CD4-positive, alpha-beta T cell treated with Interleukin-21 for 1 hour (primary cell): ENCODE measurements around the gene WHRN.

Experiments used
- DNase-seq: peaks from one replicate; pipeline ENCODE4 v3.0.0-alpha.2; 2020

Gene WHRN

GRCh38 chr9:114375386-114376175, 129.7 kb downstream of the WHRN start:
- no peak for DNase-seq

GRCh38 chr9:114374936-114375335, 130.3 kb downstream of the WHRN start:
- no peak for DNase-seq

- DNase-seq: no peak
Measured at GRCh38 chr9:114373960-114374730, 131.1 kb downstream of the WHRN start.

GRCh38 chr9:114372921-114373448, 132.3 kb downstream of the WHRN start:
- peak; percentile 89 for DNase-seq

- DNase-seq: peak; percentile 72
Measured at GRCh38 chr9:114371973-114372917, 133.0 kb downstream of the WHRN start.

GRCh38 chr9:114371343-114371944, 133.8 kb downstream of the WHRN start:
- DNase-seq: no peak

GRCh38 chr9:114370968-114371320, 134.3 kb downstream of the WHRN start:
- no peak for DNase-seq

- no peak for DNase-seq
Measured at GRCh38 chr9:114370251-114370967, 134.9 kb downstream of the WHRN start.

GRCh38 chr9:114369216-114370130, 135.8 kb downstream of the WHRN start:
- DNase-seq: peak; percentile 55

- no peak for DNase-seq
Measured at GRCh38 chr9:114367772-114368569, 137.3 kb downstream of the WHRN start.

GRCh38 chr9:114367366-114367765, 137.9 kb downstream of the WHRN start:
- no peak for DNase-seq

- peak; percentile 51 for DNase-seq
Measured at GRCh38 chr9:114366334-114367128, 138.7 kb downstream of the WHRN start.

- DNase-seq: no peak
Measured at GRCh38 chr9:114365194-114365593, 140.1 kb downstream of the WHRN start.

- DNase-seq: no peak
Measured at GRCh38 chr9:114364134-114365041, 140.9 kb downstream of the WHRN start.

- DNase-seq: no peak
Measured at GRCh38 chr9:114363424-114363823, 141.8 kb downstream of the WHRN start.

- DNase-seq: no peak
Measured at GRCh38 chr9:114362394-114362793, 142.9 kb downstream of the WHRN start.

- no peak for DNase-seq
Measured at GRCh38 chr9:114361542-114361941, 143.7 kb downstream of the WHRN start.

- DNase-seq: no peak
Measured at GRCh38 chr9:114359801-114360200, 145.5 kb downstream of the WHRN start.
